ENCODE results near the gene KDM4C. TPM values are rescaled to one million over a fixed set of nuclear protein-coding genes. Genes with fewer than 3 reads are reported as not detected.

The KDM4C gene
- total RNA-seq, 1 experiment from 2014 or later = 16.2 TPM

GRCh38 chr9:7144265-7145046 lies 386.7 kb downstream of the KDM4C start:
- H3K4me1 Mint-ChIP-seq (ENCODE audit: low read depth, unreplicated experiment) = no peaks in the 10 kb centered on the region
- BruUV-seq (replicated peaks) = no TSS peak
- no peak overlapping the region for H3K27ac Mint-ChIP-seq (ENCODE audit: unreplicated experiment)
- DNase-seq = no peak
- no peaks in the 10 kb centered on the region for H3K36me3 Mint-ChIP-seq (ENCODE audit: insufficient read depth, unreplicated experiment)
- no peaks in the 10 kb centered on the region for H3K9me3 Mint-ChIP-seq (ENCODE audit: low read depth, unreplicated experiment)
- no peak for TF ChIP-seq CTCF (IDR thresholded peaks at IDR 0.05; ENCODE audit: unreplicated experiment)
- intact Hi-C loops (cut with micrococcal nuclease; ENCODE audit: unreplicated experiment) = no loop called here
- CTCF ChIA-PET = interaction anchor here (0.5 kb wide), 1 partner anchor 111 kb away, joined by 3 read pairs; no protein-coding TSS in a partner anchor
- H3K27me3 Mint-ChIP-seq (ENCODE audit: unreplicated experiment) = no peaks in the 10 kb centered on the region
- H3K4me3 Mint-ChIP-seq (ENCODE audit: low read depth, unreplicated experiment) = no peak overlapping the region

DNA sequence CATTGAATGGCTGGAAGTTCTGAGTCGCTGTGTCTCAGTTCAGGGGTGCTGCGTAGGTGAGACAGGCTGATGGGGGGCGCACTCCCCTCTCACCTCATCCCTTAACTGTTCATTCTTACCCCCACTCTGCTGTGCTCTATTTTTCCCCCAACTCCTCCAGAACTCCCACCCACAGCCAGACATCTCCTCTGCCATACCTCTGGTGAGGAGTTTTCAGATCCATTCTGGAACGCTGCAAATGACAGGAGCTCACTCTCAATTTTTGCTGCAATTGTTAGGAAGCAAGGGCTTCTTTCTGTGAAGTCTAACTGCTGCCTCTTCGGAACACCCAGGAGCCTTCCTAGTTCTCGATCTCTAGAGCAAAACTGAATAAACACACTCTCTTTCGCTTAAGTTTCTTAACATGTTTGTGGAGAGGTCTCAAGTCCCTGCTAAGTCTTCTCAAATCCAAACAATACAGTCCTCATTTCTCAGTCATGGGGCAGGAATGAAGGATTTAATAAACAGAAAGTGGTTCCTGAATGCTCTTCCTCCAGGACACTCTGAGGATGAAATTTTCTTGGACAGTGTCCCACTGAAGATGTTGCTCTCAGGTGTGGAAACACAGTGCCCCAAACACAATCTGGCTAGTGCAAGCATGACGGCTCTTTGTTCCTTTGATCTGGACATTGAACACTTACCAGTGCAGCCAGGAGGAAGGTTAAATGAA lies 387.7 kb downstream of the KDM4C start:
- Mint-ChIP-seq H3K27me3 (ENCODE audit: unreplicated experiment) (no peaks in the 10 kb centered on the region), H3K9me3 (ENCODE audit: low read depth, unreplicated experiment) (no peaks in the 10 kb centered on the region), H3K27ac (ENCODE audit: unreplicated experiment) (no peak overlapping the region), H3K4me3 (ENCODE audit: low read depth, unreplicated experiment) (no peak overlapping the region), H3K36me3 (ENCODE audit: insufficient read depth, unreplicated experiment) (no peaks in the 10 kb centered on the region), H3K4me1 (ENCODE audit: low read depth, unreplicated experiment) (no peaks in the 10 kb centered on the region)
- no peak for TF ChIP-seq CTCF (IDR thresholded peaks at IDR 0.05; ENCODE audit: unreplicated experiment)
- BruUV-seq (replicated peaks) = no TSS peak
- no peak for DNase-seq
- intact Hi-C loops (cut with micrococcal nuclease; ENCODE audit: unreplicated experiment) = no loop called here
- CTCF ChIA-PET = interaction anchor here (1.0 kb wide), 1 partner anchor 72 kb away, joined by 3 read pairs; no protein-coding TSS in a partner anchor

DNA sequence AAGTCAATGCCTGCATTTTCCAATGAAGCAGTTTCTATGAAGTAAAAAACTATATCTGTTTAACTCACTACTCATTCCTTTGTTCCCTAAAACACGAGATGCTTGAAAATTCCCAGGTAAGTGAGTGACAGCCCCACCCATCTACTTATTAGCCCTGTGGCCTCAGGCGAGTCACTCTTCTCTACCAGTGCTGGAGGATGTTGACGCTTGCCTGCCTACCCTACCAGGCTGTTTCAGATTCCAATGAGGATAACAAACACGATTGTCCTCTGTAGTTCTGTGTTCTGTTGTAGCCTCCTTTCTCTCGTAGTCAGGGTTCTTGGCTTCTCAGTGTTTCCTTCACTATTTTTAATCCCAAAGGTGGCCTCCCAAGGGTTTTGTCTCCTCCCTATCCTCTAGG lies 388.8 kb downstream of the KDM4C start:
- Mint-ChIP-seq H3K27ac (ENCODE audit: unreplicated experiment) (no peak overlapping the region), H3K27me3 (ENCODE audit: unreplicated experiment) (no peaks in the 10 kb centered on the region), H3K4me3 (ENCODE audit: low read depth, unreplicated experiment) (no peak overlapping the region), H3K4me1 (ENCODE audit: low read depth, unreplicated experiment) (no peaks in the 10 kb centered on the region), H3K36me3 (ENCODE audit: insufficient read depth, unreplicated experiment) (no peaks in the 10 kb centered on the region), H3K9me3 (ENCODE audit: low read depth, unreplicated experiment) (no peaks in the 10 kb centered on the region)
- DNase-seq = no peak
- BruUV-seq (replicated peaks) = no TSS peak
- CTCF ChIA-PET = no interaction called here
- intact Hi-C loops (cut with micrococcal nuclease; ENCODE audit: unreplicated experiment) = no loop called here
- no peak for TF ChIP-seq CTCF (IDR thresholded peaks at IDR 0.05; ENCODE audit: unreplicated experiment)

- Mint-ChIP-seq H3K9me3 (ENCODE audit: low read depth, unreplicated experiment) (no peaks in the 10 kb centered on the region), H3K27me3 (ENCODE audit: unreplicated experiment) (no peaks in the 10 kb centered on the region), H3K36me3 (ENCODE audit: insufficient read depth, unreplicated experiment) (no peaks in the 10 kb centered on the region), H3K4me3 (ENCODE audit: low read depth, unreplicated experiment) (no peak overlapping the region), H3K27ac (ENCODE audit: unreplicated experiment) (no peak overlapping the region), H3K4me1 (ENCODE audit: low read depth, unreplicated experiment) (no peaks in the 10 kb centered on the region)
- BruUV-seq (replicated peaks) = no TSS peak
- no peak for TF ChIP-seq CTCF (IDR thresholded peaks at IDR 0.05; ENCODE audit: unreplicated experiment)
- CTCF ChIA-PET = no interaction called here
- intact Hi-C loops (cut with micrococcal nuclease; ENCODE audit: unreplicated experiment) = no loop called here
- no peak for DNase-seq
Observed at GRCh38 chr9:7147121-7148090, 389.6 kb downstream of the KDM4C start.
